Tibial nerve (tissue), 3 donors: ENCODE data around the gene MEIOB.

Experiments
- CTCF ChIP-seq, 5 experiments: fragments of 200-600 bp in 3 of 5; fragments of 450-650 bp in 2 of 5; sonication (generic) in 3 of 5; IDR thresholded peaks; one replicate each; pipeline ENCODE4 v1.5.1; 2016 to 2019; ENCODE audit warnings: antibody characterized with exemption in 5 of 5, mild to moderate bottlenecking in 3 of 5, moderate library complexity in 2 of 5
- POLR2A ChIP-seq, 2 donors: fragments of 450-650 bp; IDR thresholded peaks; one replicate each; pipeline ENCODE4 v1.6.1; 2017; ENCODE audit warnings: antibody characterized with exemption in 2 of 2, mild to moderate bottlenecking in 2 of 2, moderate library complexity in 2 of 2

- TF ChIP-seq CTCF (IDR thresholded peaks at IDR 0.05) (no peak), POLR2A (IDR thresholded peaks at IDR 0.05) (no peak)
Observed at GRCh38 chr16:1825381-1825863, 46.5 kb downstream of the MEIOB start.
